Panc1 (cell line): ENCODE results near the gene UBTD1. TPM values are rescaled to one million over a fixed set of nuclear protein-coding genes. Genes with fewer than 3 reads are reported as not detected.

Experiments used
- ATAC-seq: fragments of 200-7000 bp; cut with Tn5 transposase; 2 replicates; pipeline ENCODE4 v1.9.1; 2020; ENCODE audit warnings: mild to moderate bottlenecking, moderate library complexity
- BruUV-seq: library from RNA; stranded (reverse); fragments of 400-500 nt; replicated peaks from 2 replicates; lab custom pipeline; 2021; lab: Mats Ljungman, UMichigan
- CTCF ChIA-PET: fragments of 300-600 bp; sonication (Branson Sonifier 250); formaldehyde crosslinking; loops from one replicate; lab custom pipeline; 2022; ENCODE audit warnings: antibody characterized with exemption; lab: Charles Lee
- POLR2A ChIA-PET: fragments of 300-600 bp; sonication (Branson Sonifier 250); formaldehyde crosslinking; loops from one replicate; lab custom pipeline; 2022; ENCODE audit warnings: antibody characterized with exemption; lab: Charles Lee
- DNase-seq: peaks from one replicate; pipeline ENCODE4 v3.0.0-alpha.2; 2010; ENCODE audit warnings: low read depth, low spot score
- H3K27ac ChIP-seq: 2 replicates; pipeline ENCODE4 v1.5.1; 2011; ENCODE audit warnings: mild to moderate bottlenecking, low read length, inconsistent platforms
- H3K27me3 ChIP-seq: fragments of 200-500 bp; sonication (Bioruptor generic); 2 replicates; pipeline ENCODE4 v1.6.0; 2014; ENCODE audit warnings: low read length, inconsistent platforms; ENCODE audit not compliant: control insufficient read depth, insufficient read depth
- H3K36me3 ChIP-seq: fragments of 200-500 bp; sonication (Bioruptor generic); 2 replicates; pipeline ENCODE4 v1.5.1; 2014; ENCODE audit warnings: inconsistent platforms, mild to moderate bottlenecking, low read length, moderate library complexity; ENCODE audit not compliant: control insufficient read depth, insufficient read depth
- H3K4me1 ChIP-seq: 2 replicates; pipeline ENCODE4 v1.5.1; 2011; ENCODE audit warnings: inconsistent platforms, mild to moderate bottlenecking, low read length, moderate library complexity; ENCODE audit not compliant: control insufficient read depth, insufficient read depth
- H3K4me3 ChIP-seq, 2 experiments: 2 replicates each; pipeline ENCODE4 v1.5.1; 2011 to 2012; ENCODE audit warnings: low read depth in 2 of 2, low read length in 2 of 2, mild to moderate bottlenecking in 2 of 2, inconsistent platforms in 1 of 2, moderate library complexity in 1 of 2
- H3K9me3 ChIP-seq: fragments of 200-500 bp; sonication (Bioruptor generic); 2 replicates; pipeline ENCODE4 v1.5.1; 2014; ENCODE audit warnings: low read depth, mild to moderate bottlenecking, inconsistent platforms, low read length, moderate library complexity; ENCODE audit not compliant: control insufficient read depth, insufficient read depth
- CTCF ChIP-seq: fragments of 450-650 bp; IDR thresholded peaks from 2 replicates; pipeline ENCODE4 v1.5.1; 2017; ENCODE audit warnings: mild to moderate bottlenecking
- POLR2AphosphoS5 ChIP-seq: IDR thresholded peaks from 2 replicates; pipeline ENCODE4 v1.6.1; 2012; ENCODE audit warnings: mild to moderate bottlenecking, low read depth, low read length, moderate library complexity
- SIN3A ChIP-seq: IDR thresholded peaks from 2 replicates; pipeline ENCODE4 v1.6.1; 2012; ENCODE audit warnings: low read depth, mild to moderate bottlenecking, low read length, moderate library complexity, borderline replicate concordance; ENCODE audit not compliant: insufficient read depth
- TCF7L2 ChIP-seq: IDR thresholded peaks from 2 replicates; pipeline ENCODE4 v1.6.1; 2011; ENCODE audit warnings: mild to moderate bottlenecking, low read depth, low read length, inconsistent platforms
- in situ Hi-C: cut with HindIII; loops from 2 replicates; pipeline ENCODE4 v1.10.0; 2016; ENCODE audit warnings: low sequenced_read_pairs, low pct_unique_long_range_greater_than_20kb
- intact Hi-C: fragments of 100-400 bp; cut with micrococcal nuclease; formaldehyde crosslinking; loops from one replicate; pipeline ENCODE4 v1.10.0; 2022; ENCODE audit not compliant: unreplicated experiment
- total RNA-seq: library from RNA; stranded (reverse); gene quantifications from one replicate; pipeline ENCODE4 v1.2.1, GENCODE V29; 2021; ENCODE audit not compliant: unreplicated experiment
- TF ChIP-seq, protein P1 (sequence below), 2 experiments: IDR thresholded peaks; 2 replicates each; pipeline ENCODE4 v1.6.1; 2011 to 2012; ENCODE audit warnings: low read depth in 2 of 2, control low read depth in 1 of 2, low read length in 1 of 2, mild to moderate bottlenecking in 1 of 2, moderate library complexity in 1 of 2; ENCODE audit not compliant: insufficient read depth in 1 of 2

The UBTD1 gene
- total RNA-seq, 1 experiment from 2014 or later = 55.6 TPM

DNA sequence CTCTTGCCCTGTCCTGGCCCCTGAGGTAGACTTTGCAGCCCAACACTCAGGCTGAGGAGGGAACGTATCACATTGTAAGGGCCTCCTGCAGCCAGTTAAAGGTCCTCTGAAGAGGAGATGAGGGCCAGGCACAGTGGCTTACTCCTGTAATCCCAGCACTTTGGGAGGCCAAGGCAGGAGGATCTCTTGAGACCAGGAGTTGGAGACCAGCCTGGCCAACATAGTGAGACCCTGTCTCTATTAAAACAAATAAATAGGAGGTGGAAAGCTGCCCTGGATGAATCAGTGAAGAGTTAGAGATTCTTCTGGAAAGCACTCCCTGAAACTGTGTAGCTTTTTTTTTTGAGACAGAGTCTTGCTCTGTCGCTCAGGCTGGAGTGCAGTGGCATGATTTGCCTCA lies 88.5 kb downstream of the UBTD1 start:
- H3K4me3 ChIP-seq = no peak overlapping the region
- H3K27ac ChIP-seq = peak overlapping the region; percentile 14; the same call in 1 of the 2 replicates
- intact Hi-C loops (no loop called here), in situ Hi-C loops (no loop called here)
- CTCF ChIA-PET = no interaction called here
- no peak for DNase-seq
- no TSS peak for BruUV-seq
- H3K36me3 ChIP-seq = no peaks in the 10 kb centered on the region
- TF ChIP-seq SIN3A (no peak), CTCF (no peak), POLR2AphosphoS5 (no peak), TCF7L2 (no peak)
- TF ChIP-seq, protein P1, sequence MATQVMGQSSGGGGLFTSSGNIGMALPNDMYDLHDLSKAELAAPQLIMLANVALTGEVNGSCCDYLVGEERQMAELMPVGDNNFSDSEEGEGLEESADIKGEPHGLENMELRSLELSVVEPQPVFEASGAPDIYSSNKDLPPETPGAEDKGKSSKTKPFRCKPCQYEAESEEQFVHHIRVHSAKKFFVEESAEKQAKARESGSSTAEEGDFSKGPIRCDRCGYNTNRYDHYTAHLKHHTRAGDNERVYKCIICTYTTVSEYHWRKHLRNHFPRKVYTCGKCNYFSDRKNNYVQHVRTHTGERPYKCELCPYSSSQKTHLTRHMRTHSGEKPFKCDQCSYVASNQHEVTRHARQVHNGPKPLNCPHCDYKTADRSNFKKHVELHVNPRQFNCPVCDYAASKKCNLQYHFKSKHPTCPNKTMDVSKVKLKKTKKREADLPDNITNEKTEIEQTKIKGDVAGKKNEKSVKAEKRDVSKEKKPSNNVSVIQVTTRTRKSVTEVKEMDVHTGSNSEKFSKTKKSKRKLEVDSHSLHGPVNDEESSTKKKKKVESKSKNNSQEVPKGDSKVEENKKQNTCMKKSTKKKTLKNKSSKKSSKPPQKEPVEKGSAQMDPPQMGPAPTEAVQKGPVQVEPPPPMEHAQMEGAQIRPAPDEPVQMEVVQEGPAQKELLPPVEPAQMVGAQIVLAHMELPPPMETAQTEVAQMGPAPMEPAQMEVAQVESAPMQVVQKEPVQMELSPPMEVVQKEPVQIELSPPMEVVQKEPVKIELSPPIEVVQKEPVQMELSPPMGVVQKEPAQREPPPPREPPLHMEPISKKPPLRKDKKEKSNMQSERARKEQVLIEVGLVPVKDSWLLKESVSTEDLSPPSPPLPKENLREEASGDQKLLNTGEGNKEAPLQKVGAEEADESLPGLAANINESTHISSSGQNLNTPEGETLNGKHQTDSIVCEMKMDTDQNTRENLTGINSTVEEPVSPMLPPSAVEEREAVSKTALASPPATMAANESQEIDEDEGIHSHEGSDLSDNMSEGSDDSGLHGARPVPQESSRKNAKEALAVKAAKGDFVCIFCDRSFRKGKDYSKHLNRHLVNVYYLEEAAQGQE (IDR thresholded peaks at IDR 0.05; ENCODE audit: insufficient read depth in 1 of 2, low read depth in 2 of 2, low read length in 1 of 2) = no peak
- POLR2A ChIA-PET = no interaction called here
- no peaks in the 10 kb centered on the region for H3K9me3 ChIP-seq
- peaks cover 13% of the 10 kb centered on the region for H3K4me1 ChIP-seq
- no peaks in the 10 kb centered on the region for H3K27me3 ChIP-seq
- ATAC-seq = no peak

GRCh38 chr10:97589479-97589878 lies 90.8 kb downstream of the UBTD1 start, which contains the start of gene C10orf62:
Gene C10orf62, plus strand, starts transcription at chr10:97589721. Its CDS starts 177 bp downstream, at chr10:97589898.
- CTCF ChIA-PET = no interaction called here

More at GRCh38 chr10:97589479-97589878, 90.8 kb downstream of the UBTD1 start, which contains the start of gene C10orf62:
- TF ChIP-seq TCF7L2 = no peak
- TF ChIP-seq CTCF = no peak
- TF ChIP-seq SIN3A = no peak
- TF ChIP-seq POLR2AphosphoS5 = no peak
- TF ChIP-seq, protein P1 (IDR thresholded peaks at IDR 0.05; ENCODE audit: insufficient read depth in 1 of 2, low read depth in 2 of 2, low read length in 1 of 2) = no peak
- intact Hi-C loops (no loop called here), in situ Hi-C loops (no loop called here)
- Histone ChIP-seq H3K27me3 (no peaks in the 10 kb centered on the region), H3K9me3 (no peaks in the 10 kb centered on the region), H3K27ac (no peak within 1 kb of the TSS), H3K4me3 (no peak within 1 kb of the TSS), H3K36me3 (no peaks in the 10 kb centered on the region), H3K4me1 (peaks cover 5% of the 10 kb centered on the region)
- POLR2A ChIA-PET = no interaction called here
- no TSS peak for BruUV-seq
- DNase-seq = no peak
- no peak for ATAC-seq
